Activated naive CD4-positive, alpha-beta T cell treated with anti-CD3 and anti-CD28 coated beads for 36 hours (primary cell): ENCODE measurements around the gene SLC25A52. TPM values are rescaled to one million over a fixed set of nuclear protein-coding genes. Genes with fewer than 3 reads are reported as not detected.
"Not testable (repeated sequence)": the region's sequence is repeated elsewhere in the genome, so short reads cannot be mapped to it uniquely, and the experiment has no call there.

Source experiments
- CTCF ChIA-PET: fragments of 350-600 bp; sonication (Branson Sonifier 250); formaldehyde crosslinking; loops from one replicate; lab custom pipeline; 2021; ENCODE audit warnings: antibody characterized with exemption; lab: Charles Lee
- DNase-seq: peaks from one replicate; pipeline ENCODE4 v3.0.0-alpha.2; 2020
- H3K27ac Mint-ChIP-seq: one replicate; pipeline ENCODE4 v1.8.0; 2021; ENCODE audit warnings: mild to moderate bottlenecking, mixed read lengths
- H3K27me3 Mint-ChIP-seq: one replicate; pipeline ENCODE4 v1.8.0; 2021; ENCODE audit warnings: low read depth, mixed read lengths
- H3K36me3 Mint-ChIP-seq: one replicate; pipeline ENCODE4 v1.8.0; 2021; ENCODE audit warnings: low read depth, mixed read lengths
- H3K4me1 Mint-ChIP-seq: one replicate; pipeline ENCODE4 v1.8.0; 2021; ENCODE audit warnings: low read depth, mixed read lengths
- H3K4me3 Mint-ChIP-seq: one replicate; pipeline ENCODE4 v1.8.0; 2021; ENCODE audit warnings: mild to moderate bottlenecking, moderate library complexity, mixed read lengths
- H3K9me3 Mint-ChIP-seq: one replicate; pipeline ENCODE4 v1.8.0; 2021; ENCODE audit warnings: mixed read lengths
- intact Hi-C: fragments of 100-400 bp; cut with micrococcal nuclease; formaldehyde crosslinking; loops from one replicate; pipeline ENCODE4 v1.15.1; 2023
- total RNA-seq, 2 experiments: library from RNA; stranded (reverse); gene quantifications; one replicate each; pipeline ENCODE4 v1.2.3, GENCODE V29; 2021

Gene SLC25A52
- total RNA-seq, 2 experiments from 2014 or later: not detected

- no peak overlapping the region for H3K27ac Mint-ChIP-seq
- intact Hi-C loops: no loop called here
- H3K9me3 Mint-ChIP-seq: peaks cover 7% of the 10 kb centered on the region
- CTCF ChIA-PET: interaction anchor here (0.6 to 1.9 kb wide), 10 partner anchors 9 to 811 kb away, joined by 3 to 5 read pairs (median 3); no protein-coding TSS in a partner anchor
- no peak overlapping the region for H3K4me3 Mint-ChIP-seq
- H3K27me3 Mint-ChIP-seq: no peaks in the 10 kb centered on the region
- H3K36me3 Mint-ChIP-seq: no peaks in the 10 kb centered on the region
- DNase-seq: no peak
- H3K4me1 Mint-ChIP-seq: no peaks in the 10 kb centered on the region
Observed at GRCh38 chr18:31738460-31739407, 21.9 kb downstream of the SLC25A52 start.

GRCh38 chr18:31736630-31737029 lies 24.1 kb downstream of the SLC25A52 start:
- Mint-ChIP-seq H3K27ac (no peak overlapping the region), H3K36me3 (no peaks in the 10 kb centered on the region), H3K4me1 (no peaks in the 10 kb centered on the region), H3K9me3 (peaks cover 7% of the 10 kb centered on the region), H3K4me3 (no peak overlapping the region), H3K27me3 (no peaks in the 10 kb centered on the region)
- DNase-seq: no peak
- intact Hi-C loops: no loop called here
- CTCF ChIA-PET: interaction anchor here (0.7 kb wide), 1 partner anchor 184 kb away, joined by 3 read pairs; no protein-coding TSS in a partner anchor

- no peak overlapping the region for H3K4me3 Mint-ChIP-seq
- H3K27ac Mint-ChIP-seq: no peak overlapping the region
- H3K4me1 Mint-ChIP-seq: no peaks in the 10 kb centered on the region
- CTCF ChIA-PET: interaction anchor here (2.0 kb wide), 1 partner anchor 9 kb away, joined by 10 read pairs; no protein-coding TSS in a partner anchor
- intact Hi-C loops: no loop called here
- H3K27me3 Mint-ChIP-seq: peaks cover 12% of the 10 kb centered on the region
- no peak for DNase-seq
- no peaks in the 10 kb centered on the region for H3K36me3 Mint-ChIP-seq
- no peaks in the 10 kb centered on the region for H3K9me3 Mint-ChIP-seq
Observed at GRCh38 chr18:31731628-31732027, 29.1 kb downstream of the SLC25A52 start.

GRCh38 chr18:31729196-31729595 lies 31.5 kb downstream of the SLC25A52 start:
- H3K4me3 Mint-ChIP-seq, DNase-seq, H3K9me3 Mint-ChIP-seq, H3K27ac Mint-ChIP-seq, H3K4me1 Mint-ChIP-seq, H3K36me3 Mint-ChIP-seq, CTCF ChIA-PET: not testable (repeated sequence)
- intact Hi-C loops: loop anchor here (10.0 kb wide), 1 partner anchor 464 kb away; no protein-coding TSS in a partner anchor
- peaks cover 27% of the 10 kb centered on the region for H3K27me3 Mint-ChIP-seq

- Mint-ChIP-seq H3K4me3 (peak overlapping the region; percentile 72), H3K9me3 (peaks cover 7% of the 10 kb centered on the region), H3K36me3 (no peaks in the 10 kb centered on the region), H3K27me3 (peaks cover 34% of the 10 kb centered on the region), H3K4me1 (peaks cover 7% of the 10 kb centered on the region), H3K27ac (no peak overlapping the region)
- CTCF ChIA-PET: interaction anchor here (0.7 to 5.0 kb wide), 8 partner anchors 11 to 198 kb away, joined by 3 to 138 read pairs (median 3); no protein-coding TSS in a partner anchor
- intact Hi-C loops: loop anchor here (1.0 to 10.0 kb wide), 4 partner anchors 95 to 459 kb away; partner anchors contain the start of gene DSG2
- DNase-seq: peak; percentile 9
Observed at GRCh38 chr18:31723990-31724711, 36.5 kb downstream of the SLC25A52 start.

GRCh38 chr18:31723639-31723989 lies 37.1 kb downstream of the SLC25A52 start:
- intact Hi-C loops: loop anchor here (1.0 to 10.0 kb wide), 4 partner anchors 96 to 459 kb away; partner anchors contain the start of gene DSG2
- Mint-ChIP-seq H3K36me3 (no peaks in the 10 kb centered on the region), H3K27me3 (peaks cover 33% of the 10 kb centered on the region), H3K4me3 (peak overlapping the region; percentile 37), H3K4me1 (peaks cover 7% of the 10 kb centered on the region), H3K9me3 (peaks cover 8% of the 10 kb centered on the region), H3K27ac (no peak overlapping the region)
- DNase-seq: no peak
- CTCF ChIA-PET: interaction anchor here (1.0 to 5.0 kb wide), 8 partner anchors 11 to 198 kb away, joined by 3 to 138 read pairs (median 6); no protein-coding TSS in a partner anchor

GRCh38 chr18:31722369-31722957 lies 38.2 kb downstream of the SLC25A52 start:
- Mint-ChIP-seq H3K36me3 (no peaks in the 10 kb centered on the region), H3K4me1 (peaks cover 7% of the 10 kb centered on the region), H3K4me3 (no peak overlapping the region), H3K9me3 (peaks cover 8% of the 10 kb centered on the region), H3K27ac (no peak overlapping the region), H3K27me3 (peaks cover 31% of the 10 kb centered on the region)
- CTCF ChIA-PET: interaction anchor here (0.6 to 5.0 kb wide), 27 partner anchors 8 to 1121 kb away, joined by 3 to 138 read pairs (median 4); no protein-coding TSS in a partner anchor
- intact Hi-C loops: loop anchor here (1.0 to 10.0 kb wide), 7 partner anchors 37 to 751 kb away; partner anchors contain the start of gene DSG2
- DNase-seq: peak; percentile 92

GRCh38 chr18:31721601-31722000 lies 39.1 kb downstream of the SLC25A52 start:
- Mint-ChIP-seq H3K27ac (no peak overlapping the region), H3K27me3 (peaks cover 27% of the 10 kb centered on the region), H3K36me3 (no peaks in the 10 kb centered on the region), H3K9me3 (peaks cover 8% of the 10 kb centered on the region), H3K4me3 (no peak overlapping the region), H3K4me1 (peaks cover 7% of the 10 kb centered on the region)
- CTCF ChIA-PET: interaction anchor here (0.6 to 5.0 kb wide), 21 partner anchors 7 to 519 kb away, joined by 3 to 138 read pairs (median 4); no protein-coding TSS in a partner anchor
- no peak for DNase-seq
- intact Hi-C loops: loop anchor here (10.0 kb wide), 1 partner anchor 457 kb away; no protein-coding TSS in a partner anchor

- Mint-ChIP-seq H3K9me3 (peaks cover 8% of the 10 kb centered on the region), H3K27ac (no peak overlapping the region), H3K36me3 (no peaks in the 10 kb centered on the region), H3K27me3 (peaks cover 24% of the 10 kb centered on the region), H3K4me3 (no peak overlapping the region), H3K4me1 (peaks cover 7% of the 10 kb centered on the region)
- DNase-seq: no peak
- CTCF ChIA-PET: interaction anchor here (0.7 to 1.2 kb wide), 4 partner anchors 18 to 163 kb away, joined by 3 to 5 read pairs (median 4); no protein-coding TSS in a partner anchor
- intact Hi-C loops: loop anchor here (10.0 kb wide), 1 partner anchor 456 kb away; no protein-coding TSS in a partner anchor
Observed at GRCh38 chr18:31720867-31721266, 39.8 kb downstream of the SLC25A52 start.

- Mint-ChIP-seq H3K4me1 (peaks cover 6% of the 10 kb centered on the region), H3K36me3 (no peaks in the 10 kb centered on the region), H3K9me3 (peaks cover 8% of the 10 kb centered on the region), H3K27me3 (peaks cover 14% of the 10 kb centered on the region), H3K27ac (no peak overlapping the region), H3K4me3 (no peak overlapping the region)
- CTCF ChIA-PET: interaction anchor here (0.5 to 1.8 kb wide), 6 partner anchors 113 to 511 kb away, joined by 3 to 7 read pairs (median 4); no protein-coding TSS in a partner anchor
- intact Hi-C loops: loop anchor here (10.0 kb wide), 1 partner anchor 455 kb away; no protein-coding TSS in a partner anchor
- DNase-seq: no peak
Observed at GRCh38 chr18:31719363-31720006, 41.2 kb downstream of the SLC25A52 start.

- Mint-ChIP-seq H3K27me3 (peaks cover 5% of the 10 kb centered on the region), H3K27ac (no peak overlapping the region), H3K4me1 (no peaks in the 10 kb centered on the region), H3K4me3 (no peak overlapping the region), H3K36me3 (no peaks in the 10 kb centered on the region), H3K9me3 (peaks cover 8% of the 10 kb centered on the region)
- CTCF ChIA-PET: no interaction called here
- intact Hi-C loops: no loop called here
- DNase-seq: no peak
Observed at GRCh38 chr18:31718386-31718785, 42.3 kb downstream of the SLC25A52 start.
